ENCODE data around the gene EPS8.

GRCh38 chr12:15837141-15837790 lies 48.1 kb upstream of the EPS8 start:
- no peak for TF ChIP-seq POLR2AphosphoS5 (IDR thresholded peaks at IDR 0.05; ENCODE audit: low read depth, low read length)
- TF ChIP-seq REST (IDR thresholded peaks at IDR 0.05; ENCODE audit: insufficient read depth in 1 of 2, low read depth in 2 of 2, low read length in 2 of 2): no peak

All from PFSK-1 (cell line).